Measurements from ENCODE around the gene INPP5D.

Gene INPP5D

DNA sequence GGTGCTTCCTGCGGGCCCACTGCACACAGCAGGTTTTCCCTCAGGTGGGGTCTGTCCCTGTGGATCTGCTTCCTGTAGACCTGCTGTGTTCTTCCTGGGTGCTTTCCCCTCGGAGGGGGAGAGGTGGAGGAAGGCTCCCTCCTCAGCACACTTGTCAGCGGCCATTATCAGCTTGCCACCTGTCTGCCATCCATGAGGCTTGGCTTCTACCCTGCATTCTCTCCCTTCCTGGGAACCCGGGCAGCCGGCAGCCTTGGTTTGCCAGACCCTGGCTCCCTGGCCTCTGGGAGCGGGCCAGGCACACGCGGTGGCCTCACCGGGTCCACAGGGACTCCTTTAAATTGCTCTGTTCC lies 58.5 kb downstream of the INPP5D start (continued):
- TF ChIP-seq, protein P1, sequence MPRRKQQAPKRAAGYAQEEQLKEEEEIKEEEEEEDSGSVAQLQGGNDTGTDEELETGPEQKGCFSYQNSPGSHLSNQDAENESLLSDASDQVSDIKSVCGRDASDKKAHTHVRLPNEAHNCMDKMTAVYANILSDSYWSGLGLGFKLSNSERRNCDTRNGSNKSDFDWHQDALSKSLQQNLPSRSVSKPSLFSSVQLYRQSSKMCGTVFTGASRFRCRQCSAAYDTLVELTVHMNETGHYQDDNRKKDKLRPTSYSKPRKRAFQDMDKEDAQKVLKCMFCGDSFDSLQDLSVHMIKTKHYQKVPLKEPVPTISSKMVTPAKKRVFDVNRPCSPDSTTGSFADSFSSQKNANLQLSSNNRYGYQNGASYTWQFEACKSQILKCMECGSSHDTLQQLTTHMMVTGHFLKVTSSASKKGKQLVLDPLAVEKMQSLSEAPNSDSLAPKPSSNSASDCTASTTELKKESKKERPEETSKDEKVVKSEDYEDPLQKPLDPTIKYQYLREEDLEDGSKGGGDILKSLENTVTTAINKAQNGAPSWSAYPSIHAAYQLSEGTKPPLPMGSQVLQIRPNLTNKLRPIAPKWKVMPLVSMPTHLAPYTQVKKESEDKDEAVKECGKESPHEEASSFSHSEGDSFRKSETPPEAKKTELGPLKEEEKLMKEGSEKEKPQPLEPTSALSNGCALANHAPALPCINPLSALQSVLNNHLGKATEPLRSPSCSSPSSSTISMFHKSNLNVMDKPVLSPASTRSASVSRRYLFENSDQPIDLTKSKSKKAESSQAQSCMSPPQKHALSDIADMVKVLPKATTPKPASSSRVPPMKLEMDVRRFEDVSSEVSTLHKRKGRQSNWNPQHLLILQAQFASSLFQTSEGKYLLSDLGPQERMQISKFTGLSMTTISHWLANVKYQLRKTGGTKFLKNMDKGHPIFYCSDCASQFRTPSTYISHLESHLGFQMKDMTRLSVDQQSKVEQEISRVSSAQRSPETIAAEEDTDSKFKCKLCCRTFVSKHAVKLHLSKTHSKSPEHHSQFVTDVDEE (CRISPR knock-in tag; IDR thresholded peaks at IDR 0.05), result no peak

DNA sequence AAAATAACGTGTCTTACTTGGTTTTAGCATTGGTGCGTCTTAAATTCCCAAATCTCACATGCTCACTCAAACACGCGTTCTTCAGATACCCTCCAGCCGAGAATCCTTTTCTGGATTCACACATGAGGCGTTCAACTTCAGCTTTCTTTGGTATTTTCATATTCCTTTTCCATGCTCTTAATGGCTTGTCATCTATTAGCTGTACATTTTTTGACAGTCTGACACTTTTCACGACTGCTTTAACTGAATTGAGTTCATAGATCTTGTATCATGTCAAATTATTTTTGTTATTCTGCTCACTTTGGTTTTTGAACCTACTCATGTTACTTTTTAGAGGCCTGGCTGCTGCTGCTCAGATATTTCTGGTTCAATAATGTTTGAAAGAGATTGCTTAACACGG lies 59.0 kb downstream of the INPP5D start:
- ATAC-seq, result no peak
- TF ChIP-seq ZNF70 (CRISPR knock-in tag; IDR thresholded peaks at IDR 0.05), result no peak
- TF ChIP-seq RARB (CRISPR knock-in tag; IDR thresholded peaks at IDR 0.05), result no peak
- TF ChIP-seq ARNTL (CRISPR knock-in tag; IDR thresholded peaks at IDR 0.05; ENCODE audit: borderline replicate concordance, low read depth), result no peak
- TF ChIP-seq, protein P2, sequence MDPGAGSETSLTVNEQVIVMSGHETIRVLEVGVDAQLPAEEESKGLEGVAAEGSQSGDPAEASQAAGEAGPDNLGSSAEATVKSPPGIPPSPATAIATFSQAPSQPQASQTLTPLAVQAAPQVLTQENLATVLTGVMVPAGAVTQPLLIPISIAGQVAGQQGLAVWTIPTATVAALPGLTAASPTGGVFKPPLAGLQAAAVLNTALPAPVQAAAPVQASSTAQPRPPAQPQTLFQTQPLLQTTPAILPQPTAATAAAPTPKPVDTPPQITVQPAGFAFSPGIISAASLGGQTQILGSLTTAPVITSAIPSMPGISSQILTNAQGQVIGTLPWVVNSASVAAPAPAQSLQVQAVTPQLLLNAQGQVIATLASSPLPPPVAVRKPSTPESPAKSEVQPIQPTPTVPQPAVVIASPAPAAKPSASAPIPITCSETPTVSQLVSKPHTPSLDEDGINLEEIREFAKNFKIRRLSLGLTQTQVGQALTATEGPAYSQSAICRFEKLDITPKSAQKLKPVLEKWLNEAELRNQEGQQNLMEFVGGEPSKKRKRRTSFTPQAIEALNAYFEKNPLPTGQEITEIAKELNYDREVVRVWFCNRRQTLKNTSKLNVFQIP (CRISPR knock-in tag; IDR thresholded peaks at IDR 0.05; ENCODE audit: borderline replicate concordance, low read depth), result no peak
- no peak for TF ChIP-seq PPARA (CRISPR knock-in tag; IDR thresholded peaks at IDR 0.05; ENCODE audit: borderline replicate concordance)
- TF ChIP-seq ISL1 (CRISPR knock-in tag; IDR thresholded peaks at IDR 0.05), result no peak
- TF ChIP-seq, protein P3, sequence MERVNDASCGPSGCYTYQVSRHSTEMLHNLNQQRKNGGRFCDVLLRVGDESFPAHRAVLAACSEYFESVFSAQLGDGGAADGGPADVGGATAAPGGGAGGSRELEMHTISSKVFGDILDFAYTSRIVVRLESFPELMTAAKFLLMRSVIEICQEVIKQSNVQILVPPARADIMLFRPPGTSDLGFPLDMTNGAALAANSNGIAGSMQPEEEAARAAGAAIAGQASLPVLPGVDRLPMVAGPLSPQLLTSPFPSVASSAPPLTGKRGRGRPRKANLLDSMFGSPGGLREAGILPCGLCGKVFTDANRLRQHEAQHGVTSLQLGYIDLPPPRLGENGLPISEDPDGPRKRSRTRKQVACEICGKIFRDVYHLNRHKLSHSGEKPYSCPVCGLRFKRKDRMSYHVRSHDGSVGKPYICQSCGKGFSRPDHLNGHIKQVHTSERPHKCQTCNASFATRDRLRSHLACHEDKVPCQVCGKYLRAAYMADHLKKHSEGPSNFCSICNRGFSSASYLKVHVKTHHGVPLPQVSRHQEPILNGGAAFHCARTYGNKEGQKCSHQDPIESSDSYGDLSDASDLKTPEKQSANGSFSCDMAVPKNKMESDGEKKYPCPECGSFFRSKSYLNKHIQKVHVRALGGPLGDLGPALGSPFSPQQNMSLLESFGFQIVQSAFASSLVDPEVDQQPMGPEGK (CRISPR knock-in tag; IDR thresholded peaks at IDR 0.05; ENCODE audit: borderline replicate concordance), result no peak
- no peak for TF ChIP-seq BACH2 (CRISPR knock-in tag; IDR thresholded peaks at IDR 0.05; ENCODE audit: borderline replicate concordance)
- TF ChIP-seq ZFP30 (CRISPR knock-in tag; IDR thresholded peaks at IDR 0.05), result no peak
- no peak for TF ChIP-seq ZFP3 (CRISPR knock-in tag; IDR thresholded peaks at IDR 0.05)
- no peak for TF ChIP-seq SNAI2 (CRISPR knock-in tag; IDR thresholded peaks at IDR 0.05)
- no peak for TF ChIP-seq GLIS3 (CRISPR knock-in tag; IDR thresholded peaks at IDR 0.05)
- no peak for TF ChIP-seq CSDC2 (CRISPR knock-in tag; IDR thresholded peaks at IDR 0.05)
- no peak for TF ChIP-seq ZC3H10 (CRISPR knock-in tag; IDR thresholded peaks at IDR 0.05)

DNA sequence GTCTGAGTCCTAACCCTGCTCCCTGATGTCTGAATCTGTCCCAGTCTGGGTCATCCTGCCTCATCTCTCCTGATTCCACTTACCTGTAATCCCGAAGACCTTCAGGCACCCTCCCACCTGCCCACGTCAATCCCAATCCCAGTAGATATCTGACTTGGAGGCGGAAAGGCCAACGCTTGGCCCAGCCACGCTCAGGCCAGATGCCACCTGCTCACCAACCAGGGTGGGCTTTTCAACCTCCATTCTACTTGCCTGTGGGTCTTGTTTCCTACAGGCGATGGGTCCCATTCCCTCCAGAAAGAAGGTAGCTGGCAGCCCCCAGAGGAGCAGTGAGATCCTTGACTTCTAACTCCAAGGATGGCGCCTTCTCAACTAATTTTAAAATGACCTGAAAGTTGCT lies 59.7 kb downstream of the INPP5D start:
- ATAC-seq, result no peak
- no peak for TF ChIP-seq ZNF565 (CRISPR knock-in tag; conservative IDR thresholded peaks at IDR 0.05; ENCODE audit: low read depth)
- TF ChIP-seq PPARA (CRISPR knock-in tag; IDR thresholded peaks at IDR 0.05; ENCODE audit: borderline replicate concordance), result no peak
- TF ChIP-seq ZC3H10 (CRISPR knock-in tag; IDR thresholded peaks at IDR 0.05), result no peak
- no peak for TF ChIP-seq ZFP30 (CRISPR knock-in tag; IDR thresholded peaks at IDR 0.05)
- TF ChIP-seq, protein P2 (CRISPR knock-in tag; IDR thresholded peaks at IDR 0.05; ENCODE audit: borderline replicate concordance, low read depth), result no peak
- no peak for TF ChIP-seq OSR1 (CRISPR knock-in tag; IDR thresholded peaks at IDR 0.05)
- no peak for TF ChIP-seq ESRRG (CRISPR knock-in tag; IDR thresholded peaks at IDR 0.05)
- TF ChIP-seq ZFP3 (CRISPR knock-in tag; IDR thresholded peaks at IDR 0.05), result no peak
- no peak for TF ChIP-seq ISL1 (CRISPR knock-in tag; IDR thresholded peaks at IDR 0.05)
- TF ChIP-seq TOX (CRISPR knock-in tag; IDR thresholded peaks at IDR 0.05; ENCODE audit: borderline replicate concordance), result no peak
- TF ChIP-seq, protein P3 (CRISPR knock-in tag; IDR thresholded peaks at IDR 0.05; ENCODE audit: borderline replicate concordance), result no peak
- TF ChIP-seq, protein P4, sequence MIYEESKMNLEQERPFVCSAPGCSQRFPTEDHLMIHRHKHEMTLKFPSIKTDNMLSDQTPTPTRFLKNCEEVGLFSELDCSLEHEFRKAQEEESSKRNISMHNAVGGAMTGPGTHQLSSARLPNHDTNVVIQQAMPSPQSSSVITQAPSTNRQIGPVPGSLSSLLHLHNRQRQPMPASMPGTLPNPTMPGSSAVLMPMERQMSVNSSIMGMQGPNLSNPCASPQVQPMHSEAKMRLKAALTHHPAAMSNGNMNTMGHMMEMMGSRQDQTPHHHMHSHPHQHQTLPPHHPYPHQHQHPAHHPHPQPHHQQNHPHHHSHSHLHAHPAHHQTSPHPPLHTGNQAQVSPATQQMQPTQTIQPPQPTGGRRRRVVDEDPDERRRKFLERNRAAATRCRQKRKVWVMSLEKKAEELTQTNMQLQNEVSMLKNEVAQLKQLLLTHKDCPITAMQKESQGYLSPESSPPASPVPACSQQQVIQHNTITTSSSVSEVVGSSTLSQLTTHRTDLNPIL (CRISPR knock-in tag; IDR thresholded peaks at IDR 0.05; ENCODE audit: low read depth), result no peak
- TF ChIP-seq ZNF8 (CRISPR knock-in tag; IDR thresholded peaks at IDR 0.05), result no peak
- no peak for TF ChIP-seq CSDC2 (CRISPR knock-in tag; IDR thresholded peaks at IDR 0.05)
- TF ChIP-seq BACH2 (CRISPR knock-in tag; IDR thresholded peaks at IDR 0.05; ENCODE audit: borderline replicate concordance), result no peak
- TF ChIP-seq, protein P5, sequence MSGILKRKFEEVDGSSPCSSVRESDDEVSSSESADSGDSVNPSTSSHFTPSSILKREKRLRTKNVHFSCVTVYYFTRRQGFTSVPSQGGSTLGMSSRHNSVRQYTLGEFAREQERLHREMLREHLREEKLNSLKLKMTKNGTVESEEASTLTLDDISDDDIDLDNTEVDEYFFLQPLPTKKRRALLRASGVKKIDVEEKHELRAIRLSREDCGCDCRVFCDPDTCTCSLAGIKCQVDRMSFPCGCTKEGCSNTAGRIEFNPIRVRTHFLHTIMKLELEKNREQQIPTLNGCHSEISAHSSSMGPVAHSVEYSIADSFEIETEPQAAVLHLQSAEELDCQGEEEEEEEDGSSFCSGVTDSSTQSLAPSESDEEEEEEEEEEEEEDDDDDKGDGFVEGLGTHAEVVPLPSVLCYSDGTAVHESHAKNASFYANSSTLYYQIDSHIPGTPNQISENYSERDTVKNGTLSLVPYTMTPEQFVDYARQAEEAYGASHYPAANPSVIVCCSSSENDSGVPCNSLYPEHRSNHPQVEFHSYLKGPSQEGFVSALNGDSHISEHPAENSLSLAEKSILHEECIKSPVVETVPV (CRISPR knock-in tag; IDR thresholded peaks at IDR 0.05), result no peak
- no peak for TF ChIP-seq ZNF70 (CRISPR knock-in tag; IDR thresholded peaks at IDR 0.05)
- no peak for TF ChIP-seq ARNTL (CRISPR knock-in tag; IDR thresholded peaks at IDR 0.05; ENCODE audit: borderline replicate concordance, low read depth)
- no peak for TF ChIP-seq RARB (CRISPR knock-in tag; IDR thresholded peaks at IDR 0.05)

All from SK-N-SH treated with all-trans-retinoic acid at 6 μM for 48 hours (cell line).